ENCODE measurements around the gene DDX19B. TPM values are rescaled to one million over a fixed set of nuclear protein-coding genes. Genes with fewer than 3 reads are reported as not detected.

The DDX19B gene
- total RNA-seq, 1 donor from 2014 or later: 37.1 TPM

DNA sequence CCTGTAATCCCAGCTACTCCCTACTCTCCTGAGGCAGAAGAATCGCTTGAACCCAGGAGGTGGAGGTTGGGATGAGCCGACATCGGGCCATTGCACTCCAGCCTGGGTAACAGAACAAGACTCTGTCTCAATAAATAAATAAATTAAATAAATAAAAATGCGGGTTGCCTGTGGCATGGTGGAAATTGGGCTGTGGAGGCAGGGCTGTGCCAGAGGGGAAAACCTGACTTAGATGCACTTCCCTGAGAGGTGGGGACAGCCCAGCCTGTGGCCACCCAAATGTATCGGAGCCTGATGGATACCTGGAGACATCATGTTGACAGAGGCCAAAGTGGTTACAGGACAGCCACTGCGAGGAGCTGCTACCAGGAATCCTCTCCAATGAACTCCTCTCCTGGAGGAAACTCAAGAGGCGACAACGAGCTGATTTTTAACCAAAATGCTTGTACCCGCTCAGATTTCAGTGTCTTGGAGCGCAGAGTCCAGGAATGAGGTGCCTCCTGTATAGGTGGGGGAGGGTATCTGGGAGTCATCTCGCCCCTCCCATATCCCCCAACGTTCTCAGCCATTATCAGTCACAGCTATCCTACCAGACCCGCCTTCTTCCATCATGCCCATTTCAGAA is 80.0 kb downstream of the DDX19B start:
- peaks cover 8% of the 10 kb centered on the region for H3K27me3 Mint-ChIP-seq (ENCODE audit: unreplicated experiment)
- peaks cover 15% of the 10 kb centered on the region for H3K4me1 Mint-ChIP-seq (ENCODE audit: unreplicated experiment)
- H3K9me3 Mint-ChIP-seq (ENCODE audit: unreplicated experiment): no peaks in the 10 kb centered on the region
- H3K36me3 Mint-ChIP-seq (ENCODE audit: low read depth, unreplicated experiment): peaks cover 22% of the 10 kb centered on the region
- H3K27ac Mint-ChIP-seq (ENCODE audit: unreplicated experiment): no peak overlapping the region
- no peak for DNase-seq (ENCODE audit: low spot score)
- TF ChIP-seq, protein P1, sequence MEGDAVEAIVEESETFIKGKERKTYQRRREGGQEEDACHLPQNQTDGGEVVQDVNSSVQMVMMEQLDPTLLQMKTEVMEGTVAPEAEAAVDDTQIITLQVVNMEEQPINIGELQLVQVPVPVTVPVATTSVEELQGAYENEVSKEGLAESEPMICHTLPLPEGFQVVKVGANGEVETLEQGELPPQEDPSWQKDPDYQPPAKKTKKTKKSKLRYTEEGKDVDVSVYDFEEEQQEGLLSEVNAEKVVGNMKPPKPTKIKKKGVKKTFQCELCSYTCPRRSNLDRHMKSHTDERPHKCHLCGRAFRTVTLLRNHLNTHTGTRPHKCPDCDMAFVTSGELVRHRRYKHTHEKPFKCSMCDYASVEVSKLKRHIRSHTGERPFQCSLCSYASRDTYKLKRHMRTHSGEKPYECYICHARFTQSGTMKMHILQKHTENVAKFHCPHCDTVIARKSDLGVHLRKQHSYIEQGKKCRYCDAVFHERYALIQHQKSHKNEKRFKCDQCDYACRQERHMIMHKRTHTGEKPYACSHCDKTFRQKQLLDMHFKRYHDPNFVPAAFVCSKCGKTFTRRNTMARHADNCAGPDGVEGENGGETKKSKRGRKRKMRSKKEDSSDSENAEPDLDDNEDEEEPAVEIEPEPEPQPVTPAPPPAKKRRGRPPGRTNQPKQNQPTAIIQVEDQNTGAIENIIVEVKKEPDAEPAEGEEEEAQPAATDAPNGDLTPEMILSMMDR (IDR thresholded peaks at IDR 0.05; ENCODE audit: unreplicated experiment): no peak
- H3K4me3 Mint-ChIP-seq (ENCODE audit: unreplicated experiment): no peak overlapping the region

DNA sequence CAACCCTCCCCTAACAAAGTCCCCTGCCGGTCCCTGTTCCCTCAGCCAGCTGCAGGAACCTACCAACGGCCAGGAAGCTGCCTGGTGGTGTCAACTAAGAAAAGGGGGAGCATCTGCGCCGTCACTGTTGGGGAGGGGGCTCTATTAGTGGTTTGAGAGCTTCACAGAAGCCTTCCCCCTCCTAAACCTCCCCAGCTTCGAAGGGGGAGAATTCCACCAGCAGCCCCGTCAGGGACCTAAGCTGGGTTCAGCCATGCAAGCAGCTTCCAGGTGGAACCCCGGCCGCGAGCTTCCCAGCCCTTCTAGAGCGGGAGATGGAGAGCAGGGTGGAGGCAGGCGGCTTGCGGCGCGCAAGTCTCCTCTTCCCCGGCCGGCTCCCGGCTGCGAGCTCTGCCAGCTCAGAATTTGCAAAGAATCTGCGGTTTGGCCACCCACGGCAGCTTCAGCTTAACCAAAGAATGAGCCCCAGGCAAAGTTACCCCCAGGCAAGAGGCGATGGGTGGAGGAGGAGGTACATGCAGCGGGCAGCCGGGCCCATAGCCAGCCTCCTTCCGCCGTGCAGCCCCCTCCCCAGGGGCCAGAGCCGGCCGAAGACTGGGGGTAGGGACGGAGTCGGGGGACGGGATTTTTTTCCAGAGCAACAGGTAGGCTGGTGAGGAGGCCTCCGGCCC is 81.4 kb downstream of the DDX19B start:
- TF ChIP-seq, protein P1 (IDR thresholded peaks at IDR 0.05; ENCODE audit: unreplicated experiment): no peak
- Mint-ChIP-seq H3K9me3 (ENCODE audit: unreplicated experiment) (no peaks in the 10 kb centered on the region), H3K36me3 (ENCODE audit: low read depth, unreplicated experiment) (peaks cover 23% of the 10 kb centered on the region), H3K27ac (ENCODE audit: unreplicated experiment) (peak overlapping the region; percentile 61), H3K4me3 (ENCODE audit: unreplicated experiment) (peak overlapping the region; percentile 87), H3K27me3 (ENCODE audit: unreplicated experiment) (peaks cover 8% of the 10 kb centered on the region), H3K4me1 (ENCODE audit: unreplicated experiment) (peaks cover 16% of the 10 kb centered on the region)
- peak; percentile 48 for DNase-seq (ENCODE audit: low spot score)

DNA sequence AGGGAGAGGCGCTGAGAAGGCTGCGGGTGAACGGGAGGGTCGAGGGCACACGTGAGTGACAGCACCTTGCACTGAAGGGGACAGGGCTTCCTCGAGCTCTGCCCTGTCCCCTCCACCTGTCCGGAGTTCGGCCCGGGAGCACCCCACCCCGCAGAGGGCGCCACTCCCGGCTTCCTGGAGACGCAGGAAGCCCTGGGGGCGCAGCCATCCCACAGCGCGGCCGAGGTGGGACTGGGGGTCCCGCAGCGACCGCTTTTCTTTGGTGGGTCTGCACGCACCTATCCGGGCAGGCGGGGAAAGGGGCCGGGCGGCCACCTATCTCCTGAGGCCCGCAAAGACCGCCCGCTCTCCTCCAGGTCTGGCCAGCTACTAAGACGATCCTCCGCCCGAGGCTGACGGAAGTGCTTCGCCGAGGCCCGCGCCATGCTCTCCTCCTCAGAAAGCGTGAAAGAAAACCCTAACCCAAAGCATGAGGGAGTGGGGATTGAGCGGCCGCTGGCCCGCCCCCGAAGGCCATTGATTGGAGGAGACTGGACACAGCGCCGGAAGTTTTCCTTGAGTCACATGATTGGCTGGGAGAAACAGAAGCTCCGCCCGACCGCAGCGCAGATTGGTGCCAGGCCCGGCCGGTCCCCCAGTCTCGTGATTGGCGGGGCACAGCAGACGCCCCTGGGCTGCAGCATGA is 82.1 kb downstream of the DDX19B start:
- Mint-ChIP-seq H3K27ac (ENCODE audit: unreplicated experiment) (peak overlapping the region; percentile 93), H3K9me3 (ENCODE audit: unreplicated experiment) (no peaks in the 10 kb centered on the region)
- peak; percentile 94 for DNase-seq (ENCODE audit: low spot score)

DNA sequence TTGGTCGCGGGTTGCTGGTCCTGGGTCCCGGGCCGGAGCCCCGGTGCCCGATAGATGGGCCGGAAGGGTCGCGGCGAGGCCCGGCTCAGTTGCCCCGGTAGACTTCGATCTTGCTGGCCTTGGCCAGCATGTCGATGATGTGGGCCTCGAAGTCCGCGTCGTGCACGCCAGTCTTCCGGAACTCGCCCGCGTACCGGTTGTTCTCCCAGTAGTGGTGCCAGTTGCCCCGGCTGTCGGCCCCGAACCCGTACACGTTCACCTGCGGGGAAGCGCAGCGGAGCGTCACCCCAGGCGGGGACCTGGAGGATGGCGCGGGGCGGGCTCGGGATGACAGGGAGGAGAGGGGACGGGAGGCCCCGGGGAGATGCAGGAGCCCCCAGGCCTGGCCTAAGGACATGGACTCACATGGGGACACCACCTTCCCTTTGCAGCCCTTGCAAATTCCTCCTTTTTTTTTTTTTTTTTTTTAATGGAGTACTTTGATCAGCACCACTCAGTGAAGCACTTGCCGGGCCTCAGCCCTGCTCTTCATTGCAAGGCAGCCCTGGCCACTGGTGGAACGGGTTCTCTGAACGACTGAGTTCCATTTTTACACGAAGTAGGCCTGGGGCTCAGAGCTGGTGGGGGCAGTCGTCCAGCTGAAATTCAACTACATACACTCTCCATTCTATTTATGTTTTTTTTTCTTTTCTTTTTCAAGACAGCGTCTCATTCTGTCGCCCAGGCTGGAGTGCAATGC is 82.8 kb downstream of the DDX19B start:
- Mint-ChIP-seq H3K9me3 (ENCODE audit: unreplicated experiment) (no peaks in the 10 kb centered on the region), H3K4me3 (ENCODE audit: unreplicated experiment) (peak overlapping the region; percentile 51), H3K4me1 (ENCODE audit: unreplicated experiment) (peaks cover 16% of the 10 kb centered on the region), H3K36me3 (ENCODE audit: low read depth, unreplicated experiment) (peaks cover 18% of the 10 kb centered on the region), H3K27ac (ENCODE audit: unreplicated experiment) (no peak overlapping the region), H3K27me3 (ENCODE audit: unreplicated experiment) (peaks cover 6% of the 10 kb centered on the region)
- TF ChIP-seq, protein P1 (IDR thresholded peaks at IDR 0.05; ENCODE audit: unreplicated experiment): no peak
- no peak for DNase-seq (ENCODE audit: low spot score)

More for the DNA sequence above, 82.1 kb downstream of the DDX19B start:
- peak overlapping the region; percentile 94 for H3K4me3 Mint-ChIP-seq (ENCODE audit: unreplicated experiment)
- H3K4me1 Mint-ChIP-seq (ENCODE audit: unreplicated experiment): peaks cover 16% of the 10 kb centered on the region
- TF ChIP-seq, protein P1 (IDR thresholded peaks at IDR 0.05; ENCODE audit: unreplicated experiment): no peak
- H3K27me3 Mint-ChIP-seq (ENCODE audit: unreplicated experiment): peaks cover 6% of the 10 kb centered on the region
- H3K36me3 Mint-ChIP-seq (ENCODE audit: low read depth, unreplicated experiment): peaks cover 21% of the 10 kb centered on the region

All from endothelial cell (in vitro differentiated cells).